ENCODE measurements around the gene SERTAD1. TPM values are rescaled to one million over a fixed set of nuclear protein-coding genes. Genes with fewer than 3 reads are reported as not detected.

Gene SERTAD1
- polyA plus RNA-seq, 1 of the 3 experiments (the other 2 are of a cell fraction), result 10.4 TPM

- no peak for TF ChIP-seq EP300 (IDR thresholded peaks at IDR 0.05; ENCODE audit: borderline replicate concordance in 1 of 2, low read depth in 1 of 2, low read length in 1 of 2)
- no peak for TF ChIP-seq EZH2phosphoT487 (IDR thresholded peaks at IDR 0.05; ENCODE audit: borderline replicate concordance, low read depth)
- no peak for TF ChIP-seq SIN3A (IDR thresholded peaks at IDR 0.05; ENCODE audit: borderline replicate concordance, low read depth, low read length)
- no peak for TF ChIP-seq TAF1 (IDR thresholded peaks at IDR 0.05; ENCODE audit: borderline replicate concordance, low read depth, low read length)
Observed at GRCh38 chr19:40379446-40380198, 46.2 kb downstream of the SERTAD1 start (continued).

- no peaks in the 10 kb centered on the region for H3K9me2 ChIP-seq
- H3K27ac ChIP-seq (ENCODE audit: low read depth in 2 of 2, low read length in 1 of 2), result no peak overlapping the region
- no peak overlapping the region for H3K4me3 ChIP-seq (ENCODE audit: low read depth in 2 of 2, low read length in 1 of 2)
- H3K9ac ChIP-seq, result no peak overlapping the region
- no peak for TF ChIP-seq CHD2 (IDR thresholded peaks at IDR 0.05; ENCODE audit: low read length, partially characterized antibody)
- no peak for TF ChIP-seq GATA2 (CRISPR knock-in tag; IDR thresholded peaks at IDR 0.05)
- TF ChIP-seq, protein P1, sequence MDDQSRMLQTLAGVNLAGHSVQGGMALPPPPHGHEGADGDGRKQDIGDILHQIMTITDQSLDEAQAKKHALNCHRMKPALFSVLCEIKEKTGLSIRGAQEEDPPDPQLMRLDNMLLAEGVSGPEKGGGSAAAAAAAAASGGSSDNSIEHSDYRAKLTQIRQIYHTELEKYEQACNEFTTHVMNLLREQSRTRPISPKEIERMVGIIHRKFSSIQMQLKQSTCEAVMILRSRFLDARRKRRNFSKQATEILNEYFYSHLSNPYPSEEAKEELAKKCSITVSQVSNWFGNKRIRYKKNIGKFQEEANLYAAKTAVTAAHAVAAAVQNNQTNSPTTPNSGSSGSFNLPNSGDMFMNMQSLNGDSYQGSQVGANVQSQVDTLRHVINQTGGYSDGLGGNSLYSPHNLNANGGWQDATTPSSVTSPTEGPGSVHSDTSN (IDR thresholded peaks at IDR 0.05), result no peak
- TF ChIP-seq NRF1 (IDR thresholded peaks at IDR 0.05; ENCODE audit: low read depth, low read length), result no peak
- TF ChIP-seq, protein P2, sequence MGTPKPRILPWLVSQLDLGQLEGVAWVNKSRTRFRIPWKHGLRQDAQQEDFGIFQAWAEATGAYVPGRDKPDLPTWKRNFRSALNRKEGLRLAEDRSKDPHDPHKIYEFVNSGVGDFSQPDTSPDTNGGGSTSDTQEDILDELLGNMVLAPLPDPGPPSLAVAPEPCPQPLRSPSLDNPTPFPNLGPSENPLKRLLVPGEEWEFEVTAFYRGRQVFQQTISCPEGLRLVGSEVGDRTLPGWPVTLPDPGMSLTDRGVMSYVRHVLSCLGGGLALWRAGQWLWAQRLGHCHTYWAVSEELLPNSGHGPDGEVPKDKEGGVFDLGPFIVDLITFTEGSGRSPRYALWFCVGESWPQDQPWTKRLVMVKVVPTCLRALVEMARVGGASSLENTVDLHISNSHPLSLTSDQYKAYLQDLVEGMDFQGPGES (IDR thresholded peaks at IDR 0.05; ENCODE audit: low read depth, low read length), result no peak
- no peak for TF ChIP-seq TEAD4 (IDR thresholded peaks at IDR 0.05; ENCODE audit: borderline replicate concordance, insufficient read depth)
- no peak for TF ChIP-seq USF2 (IDR thresholded peaks at IDR 0.05; ENCODE audit: borderline replicate concordance, low read depth, low read length)
- no peak for TF ChIP-seq FOSL2 (IDR thresholded peaks at IDR 0.05; ENCODE audit: borderline replicate concordance, low read depth)
- TF ChIP-seq RFX5 (IDR thresholded peaks at IDR 0.05; ENCODE audit: low read length), result no peak
- no peak for TF ChIP-seq MAX (IDR thresholded peaks at IDR 0.05; ENCODE audit: low read depth)
- no peak for TF ChIP-seq EZH2phosphoT487 (IDR thresholded peaks at IDR 0.05; ENCODE audit: borderline replicate concordance, low read depth)
- no peak for TF ChIP-seq ZBTB33 (IDR thresholded peaks at IDR 0.05; ENCODE audit: borderline replicate concordance, low read depth)
- TF ChIP-seq, protein P3, sequence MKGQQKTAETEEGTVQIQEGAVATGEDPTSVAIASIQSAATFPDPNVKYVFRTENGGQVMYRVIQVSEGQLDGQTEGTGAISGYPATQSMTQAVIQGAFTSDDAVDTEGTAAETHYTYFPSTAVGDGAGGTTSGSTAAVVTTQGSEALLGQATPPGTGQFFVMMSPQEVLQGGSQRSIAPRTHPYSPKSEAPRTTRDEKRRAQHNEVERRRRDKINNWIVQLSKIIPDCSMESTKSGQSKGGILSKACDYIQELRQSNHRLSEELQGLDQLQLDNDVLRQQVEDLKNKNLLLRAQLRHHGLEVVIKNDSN (IDR thresholded peaks at IDR 0.05; ENCODE audit: borderline replicate concordance, low read depth), result no peak
- TF ChIP-seq JUND (IDR thresholded peaks at IDR 0.05), result no peak
- no peak for TF ChIP-seq MXI1 (IDR thresholded peaks at IDR 0.05; ENCODE audit: low read depth, low read length)
- TF ChIP-seq NFIC (IDR thresholded peaks at IDR 0.05; ENCODE audit: borderline replicate concordance), result no peak
- no peak for TF ChIP-seq FOXM1 (IDR thresholded peaks at IDR 0.05; ENCODE audit: low read depth)
- peak; percentile 17 for DNase-seq
- H3K9me3 ChIP-seq, result no peaks in the 10 kb centered on the region
- H3K4me1 ChIP-seq (ENCODE audit: control insufficient read depth in 1 of 2, insufficient read depth in 2 of 2, low read depth in 1 of 2, low read length in 1 of 2), result no peaks in the 10 kb centered on the region
- no peaks in the 10 kb centered on the region for H4K20me1 ChIP-seq (ENCODE audit: insufficient read depth)
- peaks cover 5 to 26% of the 10 kb centered on the region in 2 experiments for H3K36me3 ChIP-seq (replicated peaks in 1 of 2; ENCODE audit: control insufficient read depth in 1 of 2, insufficient read depth in 2 of 2, low read length in 1 of 2)
- ChIA-PET CTCF (no interaction called here), POLR2A (no interaction called here)
- no CpG with 5 or more reads among the region's 2 CpGs for WGBS (ENCODE audit: low lambda C conversion rate)
- H3K4me2 ChIP-seq, result no peak overlapping the region
- H3F3A ChIP-seq (replicated peaks; ENCODE audit: insufficient read depth), result no peaks in the 10 kb centered on the region
- H3K27me3 ChIP-seq (ENCODE audit: insufficient read depth), result no peaks in the 10 kb centered on the region
- H3K79me2 ChIP-seq (ENCODE audit: insufficient read depth), result no peaks in the 10 kb centered on the region
- H2AFZ ChIP-seq (ENCODE audit: low read depth), result no peak overlapping the region
Observed at GRCh38 chr19:40378509-40378908, 47.3 kb downstream of the SERTAD1 start.
